NCI-H2196 treated with DMSO at 0.1 percent for 48 hours (cell line): ENCODE measurements around the gene SLC38A2.
A peak's percentile ranks its signal among the peaks of the same experiment; 100 is the strongest.

Experiments used
- DNase-seq: peaks from one replicate; lab custom pipeline; 2025; ENCODE audit not compliant: unreplicated experiment; lab: John Stamatoyannopoulos, UW

Gene SLC38A2

DNA sequence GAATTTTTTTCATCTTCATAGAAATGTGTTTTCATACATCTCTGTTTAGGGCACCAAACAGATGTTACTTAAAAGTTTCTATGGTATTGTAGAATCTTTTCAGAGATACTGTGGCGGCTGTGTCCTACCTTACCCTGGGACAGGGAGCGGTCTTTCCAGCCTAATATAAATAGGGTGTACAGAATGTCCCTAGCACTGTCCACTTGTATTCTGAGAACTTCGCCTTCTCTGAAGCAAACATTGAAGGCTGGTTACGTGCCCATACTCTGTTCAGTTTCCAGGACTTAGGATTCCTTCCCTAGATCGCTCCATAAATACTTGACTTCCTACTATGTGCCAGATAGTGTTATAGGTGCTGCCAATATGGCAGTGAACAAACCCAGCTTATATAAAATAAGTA is 24.3 kb upstream of the SLC38A2 start:
- DNase-seq = no peak

DNA sequence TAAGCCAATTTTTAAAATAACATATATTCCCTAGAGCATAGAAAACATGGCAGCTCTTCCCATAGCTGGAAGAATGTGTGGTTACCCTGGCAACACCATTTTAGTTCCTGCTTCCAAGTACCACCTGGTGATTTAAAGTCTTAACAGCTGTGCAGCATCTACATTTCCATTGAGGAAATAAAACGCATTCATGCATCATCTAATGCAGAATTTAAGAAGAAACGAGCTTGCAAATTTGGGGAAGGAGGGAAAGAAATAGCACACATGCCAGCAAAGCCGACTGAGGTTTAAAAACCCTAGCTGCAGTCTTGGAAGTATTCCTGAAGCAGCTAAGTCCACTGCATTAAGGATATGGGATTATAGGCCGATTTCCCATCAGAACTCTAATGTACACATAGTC is 22.8 kb upstream of the SLC38A2 start:
- DNase-seq = no peak

- DNase-seq = no peak
Measured at GRCh38 chr12:46391630-46392029, 19.1 kb upstream of the SLC38A2 start.

DNA sequence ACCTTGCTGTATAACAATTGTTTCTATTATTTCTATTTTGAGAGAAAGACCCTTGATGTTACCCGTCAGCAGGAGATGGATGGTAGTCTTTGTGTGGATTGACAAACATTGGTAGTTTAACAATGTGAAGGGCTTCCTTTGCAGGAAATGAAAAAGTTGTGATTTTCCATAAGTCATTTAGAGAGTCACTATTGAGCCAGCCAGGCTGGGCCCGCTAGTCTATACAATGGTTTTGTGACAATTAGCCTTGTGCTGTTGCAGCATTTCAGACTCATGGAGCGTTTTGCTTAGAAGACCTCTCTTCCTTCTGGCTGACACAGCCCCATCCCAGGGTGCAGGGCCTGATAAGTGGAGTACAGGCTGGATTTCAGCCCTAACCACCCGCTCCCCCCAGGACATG is 18.3 kb upstream of the SLC38A2 start:
- DNase-seq = no peak

GRCh38 chr12:46390304-46390703 is 17.7 kb upstream of the SLC38A2 start:
- DNase-seq = no peak

DNA sequence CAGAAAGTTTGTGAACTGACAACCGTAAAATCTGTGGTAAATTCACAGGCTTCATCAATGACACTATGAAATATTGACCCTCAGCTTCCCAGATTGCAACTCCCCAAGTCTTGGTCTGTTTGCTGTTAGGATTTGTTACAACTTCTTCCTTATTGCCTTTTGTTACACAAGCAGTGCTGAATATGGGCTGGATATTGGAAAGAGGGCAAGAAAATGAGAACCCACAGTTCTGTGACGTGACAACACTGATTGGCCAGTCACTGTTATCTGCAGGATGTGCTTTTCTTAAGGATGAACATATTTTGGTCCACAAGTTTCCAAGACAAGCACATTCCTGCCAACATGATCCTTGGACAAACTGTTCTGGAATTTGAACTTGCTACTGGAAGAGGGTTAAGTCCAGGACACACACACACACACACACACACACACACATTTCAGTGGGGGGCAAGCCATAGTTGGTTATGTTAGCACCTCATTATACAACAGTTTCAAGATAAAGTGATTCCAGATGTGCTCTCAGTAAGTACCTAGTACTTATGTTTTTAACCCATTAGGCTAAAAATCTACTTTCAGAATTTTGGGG is 16.6 kb upstream of the SLC38A2 start:
- no peak for DNase-seq

- no peak for DNase-seq
Measured at GRCh38 chr12:46388427-46389021, 16.0 kb upstream of the SLC38A2 start.

- DNase-seq = no peak
Measured at GRCh38 chr12:46387670-46388069, 15.1 kb upstream of the SLC38A2 start.

DNA sequence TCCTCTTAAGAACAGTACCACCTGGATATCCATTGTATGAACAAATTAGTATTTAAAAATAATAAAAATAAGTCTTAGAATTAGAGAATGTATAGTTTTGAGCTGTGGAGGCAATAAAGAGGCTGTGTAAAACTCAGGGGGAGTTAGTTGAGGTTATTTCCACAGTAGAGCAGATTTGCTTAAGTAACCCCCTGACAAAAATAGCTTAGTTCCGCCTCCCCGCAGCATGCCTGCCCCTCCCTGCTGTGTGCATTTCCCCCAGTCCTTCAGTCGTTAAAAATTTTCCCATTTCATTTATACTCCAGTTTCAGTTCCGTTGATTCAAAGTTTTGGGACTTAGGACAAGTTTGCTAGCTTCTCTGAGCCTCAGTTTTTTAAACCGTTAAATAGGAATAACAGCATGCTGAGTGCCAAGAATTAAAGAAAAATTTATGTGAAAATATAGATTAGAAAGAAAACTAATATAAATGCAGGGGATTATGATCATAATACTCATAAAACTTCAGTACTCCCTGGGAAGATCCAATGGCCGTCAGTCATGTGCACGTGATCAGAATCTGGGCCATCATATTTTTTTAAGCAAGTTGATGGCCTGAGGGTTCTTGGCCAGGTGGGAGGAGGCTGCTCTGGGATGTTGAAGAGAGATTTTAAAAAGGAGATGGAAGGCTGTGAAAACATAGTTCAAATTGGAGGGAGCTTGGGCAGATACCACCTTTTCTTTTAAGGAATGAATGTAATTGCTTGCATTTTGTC is 14.5 kb upstream of the SLC38A2 start:
- no peak for DNase-seq

- no peak for DNase-seq
Measured at GRCh38 chr12:46386360-46386867, 13.8 kb upstream of the SLC38A2 start.

GRCh38 chr12:46385438-46385837 is 12.9 kb upstream of the SLC38A2 start:
- no peak for DNase-seq

- no peak for DNase-seq
Measured at GRCh38 chr12:46384451-46385309, 12.1 kb upstream of the SLC38A2 start.

DNA sequence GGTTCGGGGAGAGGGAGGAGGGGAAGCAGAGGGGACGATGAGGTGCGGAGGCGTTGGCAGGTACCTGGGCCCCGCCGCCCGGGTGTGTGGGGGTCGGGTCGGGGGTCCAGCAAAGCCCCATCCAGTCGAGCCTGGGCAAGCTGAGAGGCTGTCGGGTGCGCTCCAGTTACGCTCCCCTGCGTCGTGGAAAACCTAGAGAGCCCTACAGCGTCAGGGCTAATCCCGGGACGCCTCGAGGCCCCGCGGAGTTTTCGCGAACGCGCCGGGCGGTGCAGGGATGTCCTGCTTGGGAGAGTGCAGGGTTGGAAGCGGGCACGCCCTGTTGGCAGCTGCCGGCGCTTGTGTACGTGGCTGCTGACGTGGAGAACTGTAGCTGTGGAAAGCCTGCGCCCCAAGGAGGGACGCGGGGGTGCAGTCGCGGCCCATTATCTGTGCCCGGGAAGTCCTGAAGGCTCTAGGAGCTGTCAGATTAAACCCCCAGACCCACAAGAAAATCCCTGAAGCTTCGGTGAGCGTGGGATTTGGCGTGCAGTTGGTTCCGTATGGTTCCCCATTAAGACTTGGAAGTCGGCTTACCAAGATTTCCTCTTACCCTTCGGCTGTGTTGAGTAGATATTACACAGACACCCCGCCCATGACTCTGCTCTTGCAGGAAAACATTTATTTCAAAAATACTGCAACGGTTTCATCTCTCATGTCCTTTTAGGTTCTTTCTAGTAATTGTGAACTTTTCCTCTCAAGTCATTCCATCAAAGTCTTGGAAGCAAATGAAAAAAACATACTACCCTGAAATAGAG is 11.3 kb upstream of the SLC38A2 start:
- peak; percentile 32 for DNase-seq

- DNase-seq = peak; percentile 90
Measured at GRCh38 chr12:46382964-46383653, 10.5 kb upstream of the SLC38A2 start.

DNA sequence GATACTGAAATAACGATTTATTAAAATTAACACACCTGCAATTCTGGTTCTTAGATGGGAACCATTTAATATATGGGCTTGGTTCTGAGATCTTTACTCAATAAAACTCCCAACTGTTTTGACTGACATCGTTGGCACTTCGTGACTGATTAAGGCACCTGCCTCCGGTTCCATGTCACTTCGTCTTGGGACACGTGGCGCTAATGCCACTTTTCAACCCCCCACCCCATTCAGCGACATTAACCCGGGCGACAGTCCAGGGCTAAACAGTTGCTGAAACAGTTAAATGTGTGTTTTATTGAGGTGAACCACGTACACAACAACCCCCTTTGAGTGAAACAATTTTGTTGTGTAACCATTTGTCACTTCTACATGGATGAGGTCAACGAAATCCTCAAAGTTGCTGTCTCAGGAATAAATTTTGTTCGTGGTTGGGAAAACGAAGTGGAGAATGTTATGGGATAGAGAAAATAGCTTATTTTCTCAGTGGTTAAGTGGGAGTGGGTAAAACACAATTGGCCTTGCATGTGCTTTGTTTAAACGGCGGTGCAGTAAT is 9.9 kb upstream of the SLC38A2 start:
- no peak for DNase-seq

GRCh38 chr12:46380881-46381280 is 8.3 kb upstream of the SLC38A2 start:
- DNase-seq = no peak

DNA sequence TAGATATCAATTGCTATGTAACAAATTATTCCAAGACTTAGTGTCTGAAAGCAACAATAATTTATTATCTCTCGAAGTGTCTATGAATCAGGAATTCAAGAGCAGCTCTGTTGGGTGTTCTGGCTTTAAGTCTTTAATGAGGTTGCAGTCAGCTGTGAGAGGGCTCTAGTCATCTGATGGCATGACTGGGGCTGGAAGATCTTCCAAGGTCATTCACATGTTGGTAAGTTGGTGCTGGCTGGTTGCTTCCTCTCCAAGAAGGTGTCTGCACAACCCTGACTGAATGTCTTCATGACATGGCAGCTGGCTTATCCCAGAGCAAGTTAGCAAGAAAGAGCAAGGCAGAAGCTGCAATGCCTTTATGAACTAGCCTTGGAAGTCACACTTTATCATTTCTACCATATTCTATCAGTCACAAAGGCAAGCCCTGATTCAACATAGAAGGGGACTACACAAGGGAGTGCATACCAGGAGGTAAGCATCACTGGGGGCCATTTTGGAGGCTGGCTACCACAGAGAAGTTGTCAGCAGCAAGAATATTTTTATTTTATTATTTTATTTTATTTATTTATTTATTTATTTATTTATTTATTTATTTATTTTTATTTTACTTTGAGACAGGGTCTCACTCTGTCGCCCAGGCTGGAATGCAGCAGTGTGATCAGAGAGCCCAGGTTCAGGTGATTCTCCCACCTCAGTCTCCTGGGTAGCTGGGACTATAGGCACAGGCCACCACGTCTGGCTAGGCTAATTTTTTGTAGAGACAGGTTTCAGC is 7.6 kb upstream of the SLC38A2 start:
- DNase-seq = no peak

DNA sequence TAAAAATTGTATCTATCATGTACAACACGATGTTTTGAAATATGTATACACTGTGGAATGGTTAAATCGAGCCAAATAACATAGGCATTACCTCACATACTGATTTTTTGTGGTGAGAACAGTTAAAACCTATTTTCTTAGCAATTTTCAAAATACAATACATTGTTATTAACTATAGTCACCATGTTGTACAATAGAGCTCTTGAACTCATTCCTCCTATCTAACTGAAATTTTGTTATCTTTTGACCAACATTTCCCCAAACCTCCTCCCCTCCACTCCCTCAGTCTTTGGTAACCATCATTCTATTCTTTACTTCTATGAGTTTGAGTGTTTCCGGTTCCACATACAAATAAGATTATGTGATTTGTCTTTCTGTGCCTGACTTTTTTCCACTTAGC is 6.8 kb upstream of the SLC38A2 start:
- DNase-seq = no peak

DNA sequence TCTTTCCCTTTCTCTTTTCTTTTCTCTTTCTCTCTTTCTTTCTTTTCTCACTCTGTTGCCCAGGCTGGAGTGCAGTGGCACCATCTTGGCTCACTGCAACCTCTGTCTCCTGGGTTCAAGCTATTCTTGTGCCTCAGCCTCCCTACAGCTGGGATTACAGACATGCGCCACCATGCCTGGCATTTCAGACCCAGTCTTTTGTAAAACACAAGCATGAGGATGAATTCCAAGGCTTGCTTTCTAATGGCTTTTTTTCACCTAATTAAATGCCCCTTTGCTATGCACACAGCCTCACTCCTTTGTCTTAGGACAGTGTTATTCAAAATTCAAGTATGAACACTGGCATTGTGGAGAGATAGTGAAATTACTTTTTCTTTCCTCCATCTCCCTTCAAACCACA is 6.0 kb upstream of the SLC38A2 start:
- no peak for DNase-seq
